Esophagus mucosa (tissue), 1 donor: ENCODE results near the gene SLC37A1. TPM values are rescaled to one million over a fixed set of nuclear protein-coding genes. Genes with fewer than 3 reads are reported as not detected.

Experiments
- ATAC-seq: fragments of 200-7000 bp; cut with Tn5 transposase; one replicate; pipeline ENCODE4 v1.9.1; 2020
- total RNA-seq: library from RNA; stranded (reverse); gene quantifications from one replicate; pipeline ENCODE4 v1.2.4, GENCODE V29; 2023
- donor health status: DM: yes; HTN: yes; CAD: no.

SLC37A1 gene
- total RNA-seq, 1 donor from 2014 or later = 13.9 TPM

DNA sequence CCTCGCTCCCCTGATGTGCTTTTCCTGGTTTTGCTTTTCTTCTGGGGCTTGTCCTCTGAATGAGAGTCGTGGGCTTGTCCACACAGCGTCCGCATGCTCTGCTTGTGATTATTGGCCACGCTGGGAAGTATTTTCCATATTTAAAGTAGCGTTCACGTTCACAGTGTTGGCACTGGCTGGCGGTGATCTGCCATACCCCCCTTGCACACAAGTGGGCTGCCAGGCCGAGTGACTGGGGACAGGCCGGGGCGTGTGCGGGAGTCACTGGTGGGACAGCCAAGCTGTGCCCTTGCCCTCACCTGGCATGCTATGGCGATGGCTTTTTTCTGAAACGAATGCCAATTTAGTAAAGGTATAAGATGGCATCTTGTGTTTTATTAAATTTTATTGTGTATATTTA is 32.8 kb downstream of the SLC37A1 start:
- ATAC-seq = no peak

DNA sequence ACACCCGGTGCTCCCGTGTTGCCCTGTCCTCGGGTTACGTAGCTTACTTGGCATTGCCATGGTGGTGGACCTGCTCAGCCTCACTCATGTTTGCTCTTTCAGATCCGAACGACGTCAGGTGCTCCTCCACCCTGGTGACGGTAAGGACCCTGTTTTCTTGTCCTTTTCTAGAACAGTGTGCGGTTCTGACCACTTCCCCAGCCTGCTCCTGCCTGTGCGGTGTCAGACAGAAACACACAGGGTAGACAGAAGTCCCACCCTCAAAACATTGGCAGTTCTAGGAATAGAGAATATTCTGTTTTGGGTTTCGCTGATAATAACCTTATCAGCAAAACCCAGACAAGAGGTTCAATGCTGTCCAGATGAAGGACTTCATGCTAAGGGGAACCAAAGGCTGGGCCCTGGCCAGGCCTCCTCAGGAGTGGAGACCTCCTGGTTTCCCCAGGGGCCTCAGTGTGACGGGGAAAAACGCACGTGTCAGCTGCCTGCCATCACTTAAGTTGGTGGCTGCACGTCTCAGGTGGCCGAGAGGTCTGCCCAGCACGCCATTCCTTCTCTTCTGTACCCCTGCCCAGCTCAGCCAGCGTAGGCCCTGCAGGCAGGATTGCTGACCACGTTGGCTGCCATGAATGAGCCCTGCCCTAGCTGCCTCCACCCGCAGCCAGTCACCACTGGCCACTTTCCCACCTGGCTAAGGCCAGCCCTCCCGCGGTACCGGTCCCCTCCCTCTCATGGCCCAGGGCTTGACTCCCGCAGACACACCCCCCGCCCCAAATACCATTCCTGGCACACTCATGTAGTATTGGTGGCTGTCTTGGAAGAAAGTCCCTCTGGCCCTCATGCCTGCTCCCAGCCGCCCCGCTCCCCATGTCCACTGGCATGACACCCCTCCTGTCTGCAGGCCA is 33.6 kb downstream of the SLC37A1 start:
- ATAC-seq = no peak

DNA sequence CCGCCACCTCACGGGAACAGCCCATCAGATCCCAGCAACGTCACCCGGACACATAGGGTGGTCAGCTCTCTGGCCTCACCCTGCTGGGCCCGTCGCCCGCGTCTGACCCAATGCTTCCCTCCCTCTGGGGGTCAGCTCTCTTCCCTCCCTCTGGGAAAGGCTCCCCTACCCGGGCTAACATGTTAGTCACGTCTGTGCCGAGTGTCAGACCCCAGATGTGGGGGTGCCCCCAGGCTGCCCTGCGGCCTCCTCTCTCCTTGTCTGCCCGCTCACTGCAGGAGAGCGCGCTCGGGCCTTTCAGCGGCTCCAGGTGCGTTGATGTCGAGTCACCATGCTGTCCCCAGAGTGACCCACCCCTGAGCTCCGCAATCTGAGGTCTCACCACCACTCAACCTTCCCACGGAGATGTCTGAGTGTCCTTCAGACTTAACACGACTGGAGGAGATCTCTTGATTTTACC is 34.3 kb downstream of the SLC37A1 start:
- no peak for ATAC-seq

DNA sequence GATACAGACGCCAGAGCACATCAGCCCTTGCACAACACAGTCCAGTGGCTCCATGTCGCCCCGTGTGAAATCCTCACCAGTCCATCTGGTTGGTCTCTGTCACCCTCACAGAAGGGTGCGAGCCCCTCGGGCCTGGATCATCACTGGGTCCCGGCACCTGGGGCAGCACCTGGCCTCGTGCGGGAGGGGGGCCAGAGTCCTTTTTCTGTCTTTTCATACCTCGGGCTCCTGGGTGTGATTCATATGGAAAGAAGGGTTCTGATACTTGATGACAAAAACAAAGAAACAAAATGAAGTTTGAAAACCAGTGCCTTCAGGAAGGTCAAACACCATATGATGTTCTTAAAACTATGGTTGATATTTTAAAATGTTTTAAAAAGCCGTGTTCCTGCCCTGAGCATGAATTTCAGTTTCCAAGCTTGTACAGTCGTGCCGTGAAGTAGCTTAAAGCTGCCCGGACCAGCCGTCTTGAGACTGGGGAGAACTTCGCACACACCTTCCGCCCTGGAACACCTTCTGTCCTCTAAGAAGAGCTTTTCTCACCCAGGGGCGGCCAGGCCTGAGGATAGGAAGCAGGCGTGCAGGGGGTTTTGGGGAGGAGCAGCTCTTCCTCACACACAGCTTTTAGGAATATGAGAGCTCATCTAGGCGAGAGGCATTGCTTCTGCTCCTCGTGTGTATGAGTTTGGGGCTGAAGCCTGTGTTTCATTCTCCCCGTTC is 35.2 kb downstream of the SLC37A1 start:
- ATAC-seq = no peak

DNA sequence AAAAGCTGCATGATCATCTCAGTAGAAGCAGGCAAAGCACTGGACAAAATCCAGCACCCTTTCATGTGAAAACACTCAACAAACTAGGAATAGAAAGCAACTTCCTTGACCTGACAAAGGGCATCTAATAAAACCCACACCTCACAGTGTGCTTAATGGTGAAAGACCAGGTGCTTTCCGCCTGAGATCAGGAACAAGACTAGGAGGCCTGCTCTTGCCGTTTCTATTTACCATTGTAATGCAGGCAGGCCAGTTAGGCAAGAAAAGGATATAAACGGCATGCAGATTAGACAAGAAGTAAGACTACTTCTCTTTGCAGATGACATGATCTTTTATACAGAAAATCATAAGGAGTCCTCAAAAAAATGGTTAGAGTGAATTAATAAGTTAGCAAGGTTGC is 37.2 kb downstream of the SLC37A1 start:
- peak; percentile 71 for ATAC-seq

DNA sequence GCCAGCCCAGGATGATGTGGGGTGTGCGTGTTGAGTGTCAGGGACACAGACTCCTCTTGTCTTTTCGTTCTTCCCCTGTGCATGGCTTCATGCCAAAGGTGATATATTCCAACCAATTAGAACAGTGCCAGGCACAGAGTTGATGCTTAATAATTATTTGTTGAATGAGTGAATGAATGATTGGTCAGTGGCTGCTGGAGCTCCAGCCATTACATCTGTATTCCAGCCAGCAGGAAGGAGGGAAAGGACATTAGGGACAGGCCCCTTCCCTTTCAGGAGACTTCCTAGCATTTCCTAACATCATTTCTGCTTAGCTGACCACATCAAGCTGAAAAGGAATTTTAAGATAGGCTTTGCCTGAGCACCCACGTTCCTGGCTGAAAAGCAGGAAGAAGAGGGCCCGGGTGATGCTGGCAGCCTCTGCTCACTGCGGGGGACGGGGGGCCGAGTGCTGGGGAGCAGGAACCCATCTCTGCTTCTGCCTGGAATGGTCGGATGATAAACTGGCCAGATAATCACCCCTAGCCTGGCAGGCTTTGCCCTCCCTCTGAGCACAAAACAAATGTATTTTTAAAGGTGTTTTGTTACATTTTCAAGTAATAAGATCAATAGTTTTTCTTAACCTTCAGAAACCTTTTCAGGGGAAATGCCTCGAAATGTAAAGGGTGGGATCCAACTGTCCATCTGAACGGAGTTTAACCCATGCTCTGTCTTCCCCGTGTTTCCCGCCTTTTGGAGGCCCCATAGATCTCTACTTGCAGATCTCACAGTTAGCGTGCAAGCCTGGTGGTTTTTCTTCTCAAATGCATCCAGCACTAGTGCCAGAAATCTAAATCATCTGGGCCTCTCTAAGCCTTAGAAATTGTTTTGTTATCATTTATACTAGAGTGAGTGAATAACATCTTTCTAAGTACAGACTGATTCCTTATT is 39.0 kb downstream of the SLC37A1 start:
- no peak for ATAC-seq

DNA sequence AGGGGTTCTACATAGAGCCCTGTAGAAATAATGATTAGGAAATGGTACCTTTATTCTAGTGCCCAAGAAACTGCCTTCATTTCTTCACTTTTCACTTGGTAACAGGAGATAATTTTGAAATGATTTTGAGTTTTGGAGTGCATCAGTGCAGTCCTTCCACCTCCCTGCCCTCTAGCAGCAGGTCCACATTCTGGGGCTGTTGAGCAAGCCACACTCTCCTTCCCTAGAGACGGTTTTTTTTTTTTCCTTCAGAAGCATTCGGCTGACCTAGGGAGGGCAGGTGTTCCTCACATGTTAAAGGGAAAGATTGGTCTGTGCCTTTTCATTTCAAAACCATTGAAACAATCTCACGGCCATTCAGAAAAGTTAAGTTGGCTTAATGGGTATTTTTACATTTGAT is 39.8 kb downstream of the SLC37A1 start:
- no peak for ATAC-seq

DNA sequence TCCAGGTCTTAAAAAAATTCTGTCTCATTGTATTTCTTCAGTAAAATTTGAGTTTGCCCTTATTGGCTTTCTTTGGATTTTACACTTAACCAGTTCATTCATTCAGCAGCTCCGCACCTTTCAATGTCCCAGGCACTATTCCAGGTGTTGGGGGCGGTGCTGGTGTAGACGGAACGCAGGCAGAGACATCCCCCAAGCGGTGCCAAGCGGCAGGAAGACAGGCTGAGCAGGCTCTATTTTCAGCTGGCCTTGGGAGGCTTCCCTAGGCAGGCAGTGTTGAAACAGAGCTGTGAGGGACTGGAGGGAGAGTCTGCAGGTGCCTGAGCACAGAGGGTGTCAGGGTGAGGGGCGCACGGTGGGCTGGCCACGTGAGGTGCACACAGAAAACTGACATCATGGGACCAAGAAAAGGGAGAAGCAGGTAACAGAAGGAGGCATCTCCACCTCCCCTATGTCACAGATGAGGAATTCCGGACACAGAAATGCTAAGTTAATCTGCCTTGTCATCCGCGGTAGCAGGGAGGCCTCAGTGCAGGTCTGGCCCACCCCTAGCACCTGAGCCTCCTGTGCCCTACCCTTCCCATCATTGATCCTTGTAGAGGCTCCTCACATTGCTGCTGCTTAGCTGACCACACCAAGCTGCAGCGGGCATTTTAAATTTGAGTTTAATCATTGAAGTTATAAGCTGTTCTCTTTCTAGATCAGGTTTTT is 40.8 kb downstream of the SLC37A1 start:
- no peak for ATAC-seq

DNA sequence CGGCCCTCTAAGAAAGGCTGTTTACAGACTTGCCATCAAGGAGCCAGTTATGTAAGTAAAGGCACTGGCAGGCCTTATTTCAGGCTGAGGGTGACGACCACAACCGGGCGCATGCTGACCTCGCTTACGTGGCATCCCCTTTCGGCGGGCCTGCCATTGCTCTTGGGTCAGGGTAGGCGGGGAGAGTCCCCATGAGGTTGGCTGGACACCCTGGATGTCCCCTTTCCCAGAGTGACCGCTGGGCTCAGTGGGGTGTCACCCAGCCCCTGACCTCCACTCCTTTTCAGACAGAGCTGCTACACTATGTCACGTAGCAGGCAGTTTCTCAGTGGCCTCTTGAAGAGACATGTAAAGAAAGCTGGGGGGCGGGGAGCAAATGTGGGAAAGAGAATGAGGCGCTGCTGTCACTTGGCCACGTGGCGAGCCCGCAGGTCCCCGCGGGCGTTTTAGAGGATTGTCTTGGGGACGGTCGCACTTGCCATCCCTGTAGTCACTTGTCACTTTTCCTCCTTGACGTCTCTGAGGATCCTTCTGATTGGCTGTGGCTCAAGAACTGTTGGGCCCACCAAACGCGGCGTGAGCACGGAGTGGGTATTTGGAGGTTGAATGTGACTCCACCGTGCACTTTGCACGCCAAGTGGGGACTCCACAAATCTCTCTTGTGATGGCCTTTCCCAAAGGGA is 42.2 kb downstream of the SLC37A1 start:
- ATAC-seq = no peak

DNA sequence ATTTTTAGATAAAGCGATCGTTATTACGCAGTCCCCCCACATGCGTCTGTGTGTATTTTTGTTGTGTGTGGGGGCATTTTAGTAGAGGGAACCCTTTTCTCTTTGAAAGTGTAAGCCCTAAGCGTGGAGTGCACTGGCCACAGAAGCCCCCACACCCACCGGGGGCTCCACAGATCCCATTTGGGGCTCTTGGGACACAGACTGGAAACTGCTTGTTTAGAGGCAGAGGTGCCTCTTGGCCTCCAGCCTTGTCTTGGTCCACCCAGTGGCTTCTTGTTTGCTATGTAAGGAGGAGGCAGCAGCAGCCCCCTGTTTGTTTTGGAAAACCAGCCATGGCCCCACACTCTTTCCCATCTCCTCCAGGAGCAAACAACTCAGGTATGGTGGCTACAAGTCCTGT is 42.8 kb downstream of the SLC37A1 start:
- no peak for ATAC-seq

DNA sequence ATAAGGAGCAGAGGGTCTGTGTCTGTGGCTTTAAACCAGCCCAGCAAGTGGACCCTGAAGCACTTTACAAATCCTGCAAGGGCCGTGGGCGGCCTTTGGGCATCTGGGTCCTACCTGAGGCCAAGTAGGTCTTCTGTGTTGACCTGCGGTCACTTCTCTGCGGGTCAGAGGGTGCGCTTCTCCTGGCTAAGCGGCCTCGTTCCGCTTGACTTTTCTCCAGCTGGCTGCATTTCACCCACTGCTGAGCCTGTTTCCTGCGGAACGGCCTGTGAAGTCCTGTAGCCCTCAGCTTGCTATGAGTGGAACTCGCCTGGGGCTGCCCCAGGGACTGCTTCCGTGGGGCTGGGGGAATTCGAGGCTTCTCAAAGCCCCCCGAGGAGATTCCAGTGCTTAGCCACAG is 43.3 kb downstream of the SLC37A1 start:
- ATAC-seq = no peak

DNA sequence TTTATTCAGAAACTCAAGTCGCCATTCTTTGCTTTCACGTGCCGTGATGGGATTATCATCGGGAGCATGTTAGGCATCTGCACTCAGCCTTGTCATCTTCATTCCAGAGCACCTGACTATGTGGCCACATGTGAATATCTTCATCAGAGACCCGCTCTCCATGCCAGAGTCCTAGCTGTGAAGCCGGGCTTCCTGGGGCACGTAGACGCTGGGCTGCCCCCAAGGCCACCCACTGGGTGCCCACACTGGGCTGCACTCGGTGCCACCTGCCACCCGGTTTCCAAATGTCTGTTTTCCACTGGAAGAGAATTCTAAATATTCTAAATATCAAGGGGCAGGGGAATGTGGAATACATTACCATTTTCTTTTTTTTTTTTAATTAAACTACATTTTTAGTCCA is 43.8 kb downstream of the SLC37A1 start:
- no peak for ATAC-seq

DNA sequence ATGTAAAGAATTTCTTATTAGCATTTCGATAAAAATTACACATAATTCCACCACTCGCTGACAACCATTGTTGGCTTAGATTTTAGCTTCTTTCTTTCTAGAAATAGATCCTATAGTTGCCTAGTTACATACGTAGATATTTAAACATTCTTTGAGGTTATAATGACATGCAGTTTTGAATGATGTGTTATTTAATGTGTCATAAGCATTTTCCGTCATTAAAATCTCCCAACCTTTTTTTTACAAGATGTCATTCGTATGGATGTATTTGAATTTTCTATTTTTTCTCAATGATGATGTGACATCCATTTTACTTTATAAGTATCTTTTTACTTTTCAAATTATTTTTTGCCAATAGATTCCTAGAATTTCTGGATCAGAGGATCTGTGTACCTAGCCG is 44.7 kb downstream of the SLC37A1 start:
- no peak for ATAC-seq

DNA sequence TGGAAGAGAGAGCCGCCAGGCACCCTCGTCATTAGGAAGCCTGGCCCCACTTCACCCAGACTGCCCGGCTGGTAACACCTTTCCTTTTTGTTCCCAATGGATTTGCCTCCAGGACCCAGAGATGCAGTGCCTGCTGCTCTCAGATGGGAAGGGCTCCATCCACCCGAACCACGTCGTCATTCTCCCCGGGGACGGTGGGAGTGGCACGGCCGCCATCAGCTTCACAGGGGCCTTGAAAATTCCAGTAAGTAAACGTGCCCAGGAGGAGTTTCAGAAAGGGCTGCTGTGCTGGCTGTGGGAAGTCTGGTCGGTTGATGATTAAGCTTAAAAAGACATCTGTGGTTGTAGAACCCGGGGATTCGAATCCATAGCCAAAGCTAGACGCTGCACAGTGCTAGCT is 45.2 kb downstream of the SLC37A1 start:
- ATAC-seq = no peak

DNA sequence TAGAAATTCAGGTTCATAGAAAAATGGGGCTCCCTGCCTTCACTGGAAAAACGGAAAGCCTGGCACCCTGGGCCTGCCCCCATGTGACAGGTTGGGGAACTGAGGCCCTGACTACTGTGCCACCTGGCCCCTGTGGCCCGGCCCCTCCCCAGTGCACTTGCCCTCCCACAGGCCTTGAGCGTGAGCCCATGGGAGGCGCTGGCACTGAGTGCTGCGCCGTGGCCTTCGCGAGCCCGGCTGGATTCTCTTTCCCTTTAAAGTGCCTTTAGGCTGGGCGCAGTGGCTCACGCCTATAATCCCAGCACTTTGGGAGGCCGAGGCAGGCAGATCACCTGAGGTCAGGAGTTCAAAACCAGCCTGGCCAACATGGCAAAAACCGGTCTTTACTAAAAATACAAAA is 45.7 kb downstream of the SLC37A1 start:
- no peak for ATAC-seq

DNA sequence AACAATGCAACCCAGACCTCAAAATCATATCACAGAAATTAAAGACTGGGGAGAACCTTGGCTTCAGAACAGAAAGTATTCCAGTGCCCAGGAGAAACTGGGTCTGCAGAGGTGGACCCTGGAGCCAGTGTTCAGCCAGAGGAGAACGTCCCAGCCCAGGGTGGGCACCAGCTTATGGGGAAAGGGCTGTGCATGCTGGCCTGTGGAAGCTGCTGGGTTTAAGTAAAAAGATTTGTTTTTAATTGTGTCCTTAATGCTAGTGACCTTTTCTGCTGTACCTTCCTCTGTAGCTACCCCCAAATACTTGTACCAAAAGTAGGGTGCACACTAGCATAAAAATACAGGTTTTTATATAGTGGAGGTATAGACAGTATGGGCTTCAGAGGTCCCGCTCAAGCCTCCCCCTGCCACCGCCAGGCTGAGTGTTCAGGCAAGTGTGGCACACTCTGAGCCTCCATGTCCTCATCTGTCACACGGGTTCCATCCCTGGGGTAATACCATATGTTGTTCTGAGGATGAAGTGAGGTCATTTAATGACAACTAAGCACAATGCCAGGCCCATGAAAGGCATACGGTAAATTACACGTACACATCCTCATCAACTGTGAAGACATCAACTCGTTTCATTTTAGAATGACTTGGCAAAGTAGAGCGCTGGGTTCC is 47.0 kb downstream of the SLC37A1 start:
- ATAC-seq = no peak

DNA sequence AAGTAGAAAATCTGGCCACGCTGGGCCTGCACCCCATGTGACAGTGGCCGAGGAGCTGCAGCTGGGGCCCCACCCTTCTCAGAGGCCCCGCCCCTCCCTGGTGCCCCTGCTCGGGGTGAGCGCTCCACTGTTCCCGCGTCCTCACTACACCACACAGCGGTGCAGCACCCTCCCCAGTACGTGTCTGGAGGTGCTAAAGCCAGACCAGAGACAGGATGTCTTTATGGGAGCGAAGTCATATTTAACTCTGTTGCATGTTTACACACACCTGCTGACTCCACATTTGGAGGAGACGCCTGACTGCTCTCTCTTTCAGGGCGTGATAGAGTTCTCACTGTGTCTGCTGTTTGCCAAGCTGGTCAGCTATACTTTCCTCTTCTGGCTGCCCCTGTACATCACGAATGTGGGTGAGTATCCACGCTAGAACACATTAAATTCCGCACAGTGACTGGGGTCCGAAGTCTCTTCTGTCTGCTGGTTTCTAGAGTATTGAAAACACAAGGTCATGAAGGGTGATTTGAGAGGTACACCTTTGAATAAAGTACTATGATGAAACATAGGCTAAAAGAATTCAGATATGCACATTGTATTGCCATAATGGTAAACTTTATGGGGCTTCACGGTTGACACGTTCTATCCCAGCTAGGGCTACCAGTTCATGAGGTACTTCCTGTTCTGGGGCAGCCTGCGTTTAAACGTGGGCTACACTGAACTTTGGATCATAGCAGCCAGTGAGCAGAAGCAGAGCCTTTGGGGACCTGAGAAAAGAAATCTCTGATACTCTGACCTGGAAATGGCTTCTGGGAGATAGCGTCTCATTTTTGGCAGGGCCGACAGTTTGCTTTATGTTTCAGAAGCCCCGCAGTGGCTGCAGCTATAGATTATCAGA is 48.4 kb downstream of the SLC37A1 start:
- ATAC-seq = peak; percentile 82

DNA sequence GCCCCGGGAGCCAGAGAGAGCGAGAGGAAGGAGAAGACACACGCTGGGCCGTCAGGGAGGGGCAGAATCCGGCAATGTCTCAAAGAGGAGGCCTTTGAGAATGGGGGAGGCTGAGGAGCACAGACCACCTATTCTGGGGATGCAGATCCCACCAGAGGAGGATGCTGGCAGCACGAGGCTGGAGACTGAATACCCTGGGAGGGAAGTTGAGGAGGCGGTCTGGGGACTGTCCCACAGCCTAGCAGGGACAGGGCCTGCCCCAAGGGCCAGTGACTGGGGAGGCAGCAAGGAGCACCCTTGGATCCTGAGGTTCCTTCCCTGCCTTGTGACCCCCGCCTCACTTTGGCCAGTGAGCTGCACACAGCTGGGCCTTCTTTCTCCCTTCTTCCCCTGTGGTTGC is 49.2 kb downstream of the SLC37A1 start:
- no peak for ATAC-seq

DNA sequence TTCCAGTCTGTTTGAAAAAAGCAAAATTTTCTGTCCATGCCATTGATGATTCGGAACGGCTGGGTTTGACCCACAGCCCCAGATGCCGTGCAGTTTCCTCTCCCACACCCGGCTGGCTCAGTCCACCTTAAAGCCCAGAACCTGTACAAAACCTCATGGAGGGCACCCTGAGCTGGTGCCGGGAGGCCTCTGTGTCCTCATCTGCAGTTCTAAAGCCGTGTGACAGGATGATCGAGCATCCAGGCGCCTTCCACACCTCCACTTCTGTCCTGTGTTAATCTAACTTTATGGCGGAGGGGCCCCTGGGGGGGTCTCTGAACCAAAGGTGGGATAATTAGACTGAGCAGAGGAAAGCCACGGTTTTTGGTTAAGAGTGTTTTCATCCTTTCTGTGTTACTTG is 49.6 kb downstream of the SLC37A1 start:
- no peak for ATAC-seq

DNA sequence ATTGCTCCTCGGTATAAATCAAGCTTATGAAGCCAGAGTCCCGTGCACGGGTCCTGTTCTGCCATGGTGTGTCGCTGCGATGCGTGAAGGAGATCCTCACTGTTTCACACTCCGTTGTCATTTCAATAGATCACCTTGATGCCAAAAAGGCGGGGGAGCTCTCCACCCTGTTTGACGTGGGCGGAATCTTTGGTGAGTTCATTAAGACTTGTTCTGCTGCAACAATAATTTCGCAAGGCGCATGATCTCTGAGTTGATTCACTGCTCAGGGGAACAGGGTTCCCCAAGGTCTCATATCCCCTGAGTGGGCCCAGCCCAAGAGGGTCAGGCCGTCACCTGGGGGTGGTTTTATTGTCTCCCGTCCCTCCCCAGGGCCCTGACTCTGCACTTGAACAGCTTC is 50.0 kb downstream of the SLC37A1 start:
- peak; percentile 62 for ATAC-seq
